GM21529 (cell line): ENCODE measurements around the gene RFC2.

Experiments used
- ATAC-seq: cut with Tn5 transposase; IDR thresholded peaks from one replicate; pipeline ENCODE4 v1.9.1; 2021; ENCODE audit not compliant: unreplicated experiment

Gene RFC2

DNA sequence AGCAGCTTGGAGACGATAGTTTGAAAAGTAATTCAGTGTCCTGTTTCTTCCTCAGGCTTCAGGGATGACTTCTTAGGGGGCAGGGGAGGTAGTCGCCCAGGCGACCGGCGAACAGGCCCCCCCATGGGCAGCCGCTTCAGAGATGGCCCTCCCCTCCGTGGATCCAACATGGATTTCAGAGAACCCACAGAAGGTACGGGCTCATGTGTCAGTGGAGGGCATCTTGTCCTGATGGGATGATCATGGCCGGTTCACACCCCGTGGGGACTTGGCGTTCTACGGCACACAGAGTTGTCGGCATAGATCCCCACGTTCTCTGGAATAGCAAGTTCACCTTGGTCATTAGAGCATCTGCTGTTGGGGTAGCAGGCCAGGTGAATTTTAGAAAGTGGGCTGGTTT, 59.5 kb downstream of the RFC2 start:
- ATAC-seq, result no peak

DNA sequence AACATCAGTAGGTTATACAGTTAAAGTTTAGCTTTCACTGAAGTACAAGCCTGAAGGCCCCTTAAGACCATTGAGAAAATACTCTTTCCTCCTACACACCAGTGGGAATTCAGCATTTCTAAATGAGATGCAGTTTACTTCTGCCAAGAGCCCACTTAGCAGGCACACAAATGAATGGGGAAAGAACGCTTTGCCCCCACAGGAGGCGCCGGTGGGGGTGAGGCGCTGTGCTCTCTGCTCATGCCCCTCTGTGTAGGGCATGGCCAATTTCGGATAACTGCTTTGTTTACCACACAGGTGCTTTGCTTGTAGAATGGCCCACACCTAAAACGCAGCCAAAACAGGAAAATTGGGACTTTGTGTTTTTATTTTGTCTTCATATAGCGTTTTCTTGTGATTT, 60.3 kb downstream of the RFC2 start:
- no peak for ATAC-seq

DNA sequence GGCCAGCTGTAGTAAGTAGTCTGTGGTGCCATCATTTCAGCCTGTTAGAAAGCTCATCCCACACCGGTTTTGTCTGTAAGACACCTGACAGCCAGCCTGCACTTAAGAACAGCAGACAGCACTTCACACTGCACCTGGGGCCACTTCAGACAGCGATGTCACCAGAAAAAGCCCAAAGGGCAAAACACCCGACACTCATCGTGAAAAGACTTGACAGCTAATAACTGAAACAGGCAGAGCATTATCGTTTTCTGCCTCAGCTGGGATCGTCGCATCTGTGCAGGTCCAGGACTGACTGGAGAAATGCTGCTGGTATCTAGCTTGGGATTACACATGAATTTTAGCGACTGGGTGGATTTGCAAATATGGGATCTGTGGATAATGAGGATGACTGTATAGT, 61.1 kb downstream of the RFC2 start:
- ATAC-seq, result no peak

DNA sequence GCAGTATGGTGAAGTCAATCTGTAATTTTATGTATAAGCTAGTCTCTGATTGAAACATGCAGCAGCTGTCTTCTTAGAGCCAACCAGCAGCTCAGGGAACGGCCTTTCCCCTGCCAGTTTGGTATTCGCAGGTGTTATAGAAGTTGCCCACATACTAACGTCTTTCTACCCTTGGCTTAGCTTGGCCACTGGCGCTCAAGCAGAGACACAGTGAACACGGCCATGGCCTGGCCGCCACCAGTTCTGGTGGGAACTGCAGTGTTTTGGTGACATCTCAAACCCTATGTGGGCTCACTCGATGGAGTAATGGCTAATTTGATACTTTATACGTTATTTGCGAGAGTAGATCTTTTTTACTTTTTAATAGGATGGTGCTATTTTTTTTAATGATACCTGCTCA, 63.0 kb downstream of the RFC2 start:
- ATAC-seq, result no peak

DNA sequence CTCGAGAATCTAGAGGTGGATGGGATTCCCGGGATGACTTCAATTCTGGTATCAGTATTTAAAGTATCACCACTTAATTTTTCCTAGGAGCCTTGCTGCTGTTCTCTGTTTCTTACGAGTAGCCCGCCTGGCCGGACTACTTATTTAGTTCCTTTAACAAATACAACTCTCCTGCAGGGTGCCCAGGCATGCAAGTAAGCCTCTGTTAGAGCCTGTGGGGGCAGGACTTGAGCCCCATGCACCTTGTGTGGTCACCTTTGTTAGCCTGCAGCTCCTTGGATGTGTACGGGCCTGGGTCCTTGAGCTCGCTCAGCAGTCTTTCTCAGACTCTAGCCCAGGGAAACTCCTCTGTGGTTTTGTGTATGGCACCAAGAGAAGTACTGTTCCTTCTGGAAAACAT, 63.9 kb downstream of the RFC2 start:
- no peak for ATAC-seq

DNA sequence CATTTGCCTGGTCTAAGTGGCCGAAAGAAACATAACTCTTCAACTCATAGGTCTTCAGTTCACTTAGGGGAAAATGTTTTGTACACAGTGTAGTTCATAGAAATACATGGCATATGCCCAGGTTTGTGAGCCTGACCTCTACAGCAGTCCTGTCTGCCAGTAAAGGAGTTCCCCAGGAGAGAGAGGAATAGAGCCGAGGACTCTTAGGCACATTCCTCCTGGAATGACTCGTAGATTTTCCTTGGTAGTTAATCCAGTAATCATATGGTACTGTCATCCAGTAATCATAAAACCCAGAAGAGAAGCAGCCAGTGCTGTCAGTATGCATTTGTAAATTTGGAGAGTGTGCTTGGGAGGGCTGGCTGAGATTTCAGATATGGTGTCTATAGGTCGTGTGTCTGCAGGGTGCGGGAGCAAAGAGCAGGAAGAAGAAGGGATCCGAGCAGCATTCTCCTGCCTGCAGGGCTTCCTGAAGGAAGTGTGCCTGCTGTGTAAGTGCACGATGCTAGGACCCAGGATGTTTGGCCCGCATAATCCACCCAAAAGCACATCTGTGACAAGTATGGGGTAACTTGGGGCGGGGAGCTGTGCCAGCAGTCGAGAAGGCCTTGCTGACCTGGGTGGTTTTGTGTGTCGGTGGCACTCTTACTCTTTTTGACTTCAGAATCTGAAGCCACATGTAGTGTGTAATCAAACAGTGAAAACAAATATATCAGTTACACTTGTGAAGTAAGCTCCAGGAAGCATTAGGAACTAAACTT, 66.1 kb downstream of the RFC2 start:
- ATAC-seq, result no peak

DNA sequence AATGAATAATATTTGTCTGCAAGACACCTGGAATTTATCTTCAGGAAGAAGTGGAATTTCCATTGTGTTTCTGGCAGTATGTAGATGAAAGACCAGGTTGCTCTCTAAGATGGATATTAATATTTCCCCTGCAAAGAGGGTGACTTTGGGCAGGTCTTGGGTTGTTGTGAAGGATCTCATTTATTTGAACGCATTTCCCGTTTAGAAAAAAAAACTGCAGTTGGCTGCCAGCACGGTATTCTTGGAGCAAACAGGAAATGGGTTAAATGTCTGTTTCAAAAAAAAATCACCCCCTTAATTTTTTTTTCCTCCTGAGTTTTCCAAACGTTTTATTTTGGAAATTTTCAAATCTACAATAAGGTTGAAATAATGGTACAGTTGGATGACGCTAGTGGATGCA, 68.6 kb downstream of the RFC2 start:
- ATAC-seq, result no peak

DNA sequence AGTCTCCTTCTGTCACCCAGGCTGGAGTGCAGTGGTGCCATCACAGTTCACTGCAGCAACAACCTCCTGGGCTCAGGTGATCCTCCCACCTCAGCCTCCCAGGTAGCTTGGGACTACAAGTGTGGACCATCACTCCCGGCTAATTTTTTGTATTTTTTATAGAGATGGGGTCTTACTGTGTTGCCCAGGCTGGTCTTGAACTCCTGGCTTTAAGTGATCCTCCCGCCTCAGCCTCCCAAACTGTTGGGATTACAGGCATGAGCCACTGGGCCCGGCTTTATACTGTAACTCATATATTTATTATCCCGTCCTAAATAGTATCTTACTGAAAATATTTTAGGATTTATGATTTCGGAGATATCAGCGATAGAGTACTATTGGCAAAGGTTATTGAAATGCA, 69.2 kb downstream of the RFC2 start:
- ATAC-seq, result no peak

DNA sequence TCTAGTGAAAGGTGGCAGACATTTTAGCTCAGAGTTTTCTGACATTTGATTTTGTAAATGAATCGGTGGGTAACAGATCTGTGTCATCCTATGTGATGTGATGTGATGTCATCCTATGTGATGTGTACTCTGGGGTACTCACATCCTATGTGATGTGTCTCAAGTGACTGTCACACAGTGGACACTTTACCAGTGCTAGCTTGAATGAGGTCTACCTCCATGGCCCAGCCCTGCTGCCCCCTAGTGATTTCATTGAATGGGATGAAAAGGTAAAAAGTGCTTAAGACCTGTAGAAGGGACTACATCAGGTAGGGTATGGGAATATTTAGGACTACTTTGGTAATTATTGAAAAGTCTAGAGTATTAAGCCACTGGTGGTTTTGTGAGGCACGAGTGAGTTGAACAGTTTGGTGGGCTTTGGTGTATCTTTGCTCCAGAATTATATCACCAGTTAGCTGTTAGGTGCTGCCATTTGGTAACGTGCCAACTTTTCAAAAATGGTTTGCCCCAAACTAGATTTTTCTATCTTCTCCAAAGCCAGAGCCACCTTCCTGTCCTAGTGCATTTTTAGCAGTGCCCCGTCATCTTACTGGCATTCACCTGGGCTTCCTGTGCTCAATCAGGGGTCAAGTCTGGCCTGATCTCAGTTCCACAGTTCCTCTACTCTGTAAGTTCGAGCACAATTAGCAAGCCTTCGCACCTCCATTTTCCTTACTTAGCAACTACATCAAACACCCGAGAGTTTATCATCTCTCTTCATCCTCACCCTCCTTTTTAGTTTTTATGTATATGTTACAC, 70.3 kb downstream of the RFC2 start:
- ATAC-seq, result no peak

DNA sequence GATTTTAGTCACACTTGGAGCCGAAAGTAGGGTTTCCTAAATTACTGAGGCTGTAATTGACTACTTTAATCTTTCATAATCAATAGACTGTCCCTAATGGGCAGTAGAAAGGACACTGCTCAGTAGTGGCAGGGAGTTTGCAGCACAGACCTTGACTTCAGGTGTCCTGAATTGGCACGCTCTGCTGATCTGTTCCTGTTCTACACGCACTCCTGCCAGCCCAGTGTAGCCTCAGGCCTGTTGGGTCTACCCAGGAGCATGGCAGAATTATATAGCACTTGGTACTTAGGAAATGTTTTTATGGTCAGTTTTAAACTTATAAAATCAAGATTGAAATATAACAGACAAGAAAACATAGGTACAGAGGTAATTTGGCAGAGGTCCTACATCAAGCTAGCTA, 71.1 kb downstream of the RFC2 start:
- no peak for ATAC-seq

DNA sequence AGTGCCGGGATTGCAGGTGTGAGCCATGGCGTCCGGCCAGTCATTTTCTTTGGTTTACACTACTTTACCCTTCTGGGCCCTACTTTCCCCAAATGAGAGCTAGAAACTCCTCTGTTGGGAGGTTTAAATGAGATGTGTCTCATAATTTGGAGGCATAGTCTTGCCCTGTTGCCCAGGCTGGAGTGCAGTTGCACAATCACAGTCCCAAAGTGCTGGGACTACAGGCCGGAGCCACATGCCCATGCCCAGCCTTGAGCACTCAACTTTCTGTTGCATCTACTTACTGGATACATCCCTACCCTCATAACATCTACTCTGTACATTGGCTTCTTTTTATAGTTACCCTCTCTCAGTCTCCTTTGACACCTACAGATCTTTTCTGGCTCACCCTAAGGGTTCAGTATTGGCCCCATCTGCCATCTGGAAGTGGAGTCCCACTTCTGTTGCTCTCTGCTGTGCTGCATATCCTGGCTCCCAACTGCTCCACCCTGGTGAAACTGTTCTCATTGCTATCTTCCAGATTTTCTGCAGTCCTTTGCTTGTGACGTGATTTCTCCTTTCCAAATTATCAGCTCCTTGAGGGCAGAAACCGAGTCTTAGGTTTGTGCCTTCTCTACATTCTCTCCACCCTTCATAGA, 71.6 kb downstream of the RFC2 start:
- no peak for ATAC-seq

DNA sequence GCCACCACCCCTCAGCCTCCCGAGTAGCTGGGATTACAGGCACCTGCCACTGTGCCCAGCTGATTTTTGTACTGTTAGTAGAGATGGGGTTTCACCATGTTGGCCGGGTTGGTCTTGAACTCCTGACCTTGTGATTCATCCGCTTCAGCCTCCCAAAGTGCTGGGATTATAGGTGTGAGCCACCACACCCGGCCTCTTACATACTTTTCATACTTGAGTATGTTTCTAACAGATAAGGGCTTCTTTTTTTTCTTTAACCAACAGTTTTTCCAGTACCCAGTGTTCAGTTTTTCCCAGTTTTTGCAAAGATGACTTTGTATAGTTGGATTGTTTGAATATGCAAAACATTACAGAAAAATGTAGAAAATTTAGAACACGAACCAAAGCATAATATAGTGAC, 72.4 kb downstream of the RFC2 start:
- ATAC-seq, result no peak
